GM18907 (cell line): ENCODE measurements around the gene UST.

Experiments used
- ATAC-seq: cut with Tn5 transposase; IDR thresholded peaks from one replicate; pipeline ENCODE4 v1.9.1; 2021; ENCODE audit warnings: mild to moderate bottlenecking, moderate library complexity; ENCODE audit not compliant: unreplicated experiment

Gene UST

DNA sequence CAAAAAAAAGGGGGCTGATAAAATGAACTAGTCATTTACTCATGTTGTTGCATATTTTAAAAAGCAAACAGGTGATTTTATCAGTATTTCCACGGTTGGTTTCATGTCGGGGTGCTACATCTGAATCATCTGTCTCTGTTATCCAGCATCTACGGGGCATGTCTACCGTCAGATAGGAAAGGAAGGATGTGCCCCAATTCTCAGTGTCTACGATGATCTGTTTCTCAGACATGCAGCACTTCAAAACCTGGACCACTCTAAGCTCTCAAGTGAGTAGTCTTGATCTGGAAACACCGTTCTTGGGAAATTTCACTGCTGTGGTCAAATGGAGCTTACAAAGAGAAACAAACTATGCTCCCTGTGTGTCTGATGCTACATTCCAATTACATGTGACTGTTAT is 330.4 kb downstream of the UST start:
- ATAC-seq: no peak

DNA sequence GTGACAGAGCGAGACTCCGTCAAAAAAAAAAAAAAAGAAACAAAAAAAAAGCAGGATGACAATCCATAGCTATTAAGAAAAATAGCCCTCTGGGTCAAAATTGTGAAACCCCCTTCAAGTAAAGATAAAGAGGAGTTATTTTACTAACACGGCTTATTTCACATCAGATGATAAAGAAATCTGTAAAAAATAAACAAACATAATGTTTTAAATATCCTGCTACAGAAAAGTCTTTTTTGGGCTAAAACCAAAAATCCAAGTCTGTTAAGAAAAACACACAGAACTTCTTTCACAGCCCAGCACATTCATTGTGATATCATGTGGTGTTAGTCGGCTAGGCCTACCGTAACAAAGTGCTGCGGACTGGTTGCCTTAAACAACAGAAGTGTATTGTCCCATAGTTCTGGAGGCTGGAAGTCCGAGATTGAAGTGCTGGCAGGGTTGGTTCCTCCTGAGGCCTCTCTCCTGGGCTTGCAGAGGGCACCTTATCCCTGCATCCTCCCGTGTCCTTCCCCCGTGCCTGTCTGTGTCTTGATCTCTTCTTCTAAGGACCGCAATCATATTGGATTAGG is 331.5 kb downstream of the UST start:
- ATAC-seq: no peak

DNA sequence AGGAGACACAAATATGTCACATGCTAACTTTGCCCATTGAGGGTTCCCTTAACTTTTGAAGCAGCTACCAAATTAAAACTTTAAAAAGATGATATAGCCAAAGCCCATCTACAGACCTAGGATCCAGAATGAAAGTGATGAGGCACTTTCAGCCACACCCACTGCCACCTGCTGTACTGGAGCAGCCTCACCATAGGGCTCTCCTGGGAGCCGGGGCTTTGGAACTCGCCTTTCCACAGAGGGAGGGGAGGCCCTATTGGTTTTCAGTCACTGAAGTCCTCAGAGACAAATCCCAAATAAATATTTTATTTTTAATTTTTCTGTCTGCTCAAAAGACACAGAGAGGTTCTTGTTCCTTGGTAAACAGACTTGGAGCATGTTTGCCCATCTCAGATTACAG is 332.6 kb downstream of the UST start:
- no peak for ATAC-seq

DNA sequence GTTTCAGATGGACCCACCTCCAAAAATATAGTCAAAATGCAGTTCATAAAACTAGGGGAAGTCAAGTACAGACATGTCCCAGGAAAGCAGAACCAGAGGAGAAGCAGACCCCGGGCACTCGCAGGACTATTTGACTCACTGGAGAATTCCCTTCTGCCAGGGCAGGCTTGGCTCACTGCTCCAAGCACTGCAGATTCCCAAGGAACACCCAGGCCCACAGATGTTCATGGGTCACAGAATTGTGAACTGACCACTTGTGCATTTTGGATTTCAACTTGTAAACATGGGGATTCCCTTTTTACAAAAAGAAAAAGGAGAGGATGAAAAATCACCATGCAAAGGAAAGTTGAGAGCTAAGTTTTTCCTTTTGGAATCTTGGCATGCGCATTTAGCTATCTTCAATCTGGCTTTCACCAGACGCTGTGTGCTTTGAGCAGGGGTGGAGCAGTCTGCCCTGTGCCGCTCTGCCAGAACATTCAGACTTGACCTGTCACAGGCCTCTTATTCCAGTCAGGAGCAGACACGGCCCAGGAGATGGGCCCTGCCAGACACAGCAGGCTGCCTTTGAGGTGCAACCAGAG is 333.2 kb downstream of the UST start:
- no peak for ATAC-seq

DNA sequence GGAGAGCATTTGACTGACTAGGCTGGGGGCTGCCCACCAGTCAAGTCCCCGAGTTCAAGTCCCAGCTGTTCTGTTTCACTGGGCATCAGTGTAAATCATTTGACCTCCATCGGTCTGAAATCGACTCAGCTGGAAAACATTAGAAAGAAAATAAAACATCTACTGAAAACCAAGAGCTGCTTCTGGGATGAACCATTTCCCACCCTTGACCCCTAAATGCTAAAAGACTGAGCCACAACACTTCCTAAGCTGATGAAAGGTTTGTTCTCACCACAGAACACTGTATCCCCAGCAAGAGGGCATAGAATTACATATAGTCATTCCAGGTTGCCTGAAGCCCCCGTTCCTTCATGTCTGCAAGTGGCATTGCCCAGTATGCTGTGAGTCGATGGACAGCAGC is 333.7 kb downstream of the UST start:
- no peak for ATAC-seq

DNA sequence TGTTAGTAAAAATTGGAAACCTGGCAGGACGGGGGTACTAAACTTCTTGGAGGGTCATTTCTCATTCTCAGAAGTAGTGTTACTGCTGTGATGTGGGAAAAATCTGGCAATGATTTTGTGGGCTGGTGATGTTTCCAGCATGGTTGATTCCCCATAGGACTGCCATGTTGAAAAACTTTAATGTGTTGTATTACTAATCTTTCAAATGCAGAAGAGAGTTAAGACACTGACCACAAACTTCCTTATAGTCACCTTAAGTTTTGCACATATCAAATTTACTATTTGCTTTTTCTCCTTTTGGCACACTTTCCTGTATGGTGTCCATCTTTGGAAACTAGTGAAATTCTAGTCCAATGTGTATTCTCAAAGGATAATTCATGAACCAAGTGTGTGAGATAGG is 334.5 kb downstream of the UST start:
- no peak for ATAC-seq

DNA sequence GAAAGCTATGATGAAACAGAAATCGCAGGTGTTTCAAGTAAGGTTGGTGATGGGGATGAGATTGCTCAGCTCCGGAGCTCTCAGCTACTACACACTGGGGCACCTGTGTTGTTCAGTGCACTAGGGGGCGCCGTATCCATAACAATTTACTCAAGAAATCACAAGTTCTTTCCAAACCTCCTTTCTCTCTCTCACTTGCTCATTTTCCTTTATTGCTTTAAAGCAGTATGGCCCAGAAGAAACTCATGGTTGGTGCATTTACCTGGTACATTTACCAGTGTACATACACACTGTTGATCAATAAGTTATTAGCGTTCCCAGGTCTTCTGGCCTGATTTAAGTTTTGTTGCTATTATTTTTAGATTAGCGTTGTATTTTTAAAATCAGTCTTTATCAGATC is 335.5 kb downstream of the UST start:
- ATAC-seq: peak; percentile 66

DNA sequence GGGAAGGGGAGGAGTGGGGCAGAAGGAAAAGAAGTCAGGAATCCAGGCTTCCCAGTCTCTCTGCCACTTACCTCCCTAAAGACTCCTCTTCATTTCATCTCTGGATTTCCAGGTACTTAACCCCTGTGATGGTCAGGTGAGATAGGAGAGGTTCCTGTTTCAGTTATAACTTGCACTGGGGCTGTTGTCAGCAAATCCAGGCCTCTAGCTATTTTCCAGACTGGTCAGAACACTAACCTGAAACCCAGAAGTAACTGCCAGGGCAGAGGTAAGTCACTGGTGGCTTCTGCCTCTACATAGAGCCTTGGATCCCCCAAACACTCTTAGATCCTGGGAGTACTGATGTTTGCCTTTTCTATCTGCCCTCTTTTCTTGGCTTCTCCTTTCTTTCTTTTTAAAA is 337.2 kb downstream of the UST start:
- no peak for ATAC-seq

DNA sequence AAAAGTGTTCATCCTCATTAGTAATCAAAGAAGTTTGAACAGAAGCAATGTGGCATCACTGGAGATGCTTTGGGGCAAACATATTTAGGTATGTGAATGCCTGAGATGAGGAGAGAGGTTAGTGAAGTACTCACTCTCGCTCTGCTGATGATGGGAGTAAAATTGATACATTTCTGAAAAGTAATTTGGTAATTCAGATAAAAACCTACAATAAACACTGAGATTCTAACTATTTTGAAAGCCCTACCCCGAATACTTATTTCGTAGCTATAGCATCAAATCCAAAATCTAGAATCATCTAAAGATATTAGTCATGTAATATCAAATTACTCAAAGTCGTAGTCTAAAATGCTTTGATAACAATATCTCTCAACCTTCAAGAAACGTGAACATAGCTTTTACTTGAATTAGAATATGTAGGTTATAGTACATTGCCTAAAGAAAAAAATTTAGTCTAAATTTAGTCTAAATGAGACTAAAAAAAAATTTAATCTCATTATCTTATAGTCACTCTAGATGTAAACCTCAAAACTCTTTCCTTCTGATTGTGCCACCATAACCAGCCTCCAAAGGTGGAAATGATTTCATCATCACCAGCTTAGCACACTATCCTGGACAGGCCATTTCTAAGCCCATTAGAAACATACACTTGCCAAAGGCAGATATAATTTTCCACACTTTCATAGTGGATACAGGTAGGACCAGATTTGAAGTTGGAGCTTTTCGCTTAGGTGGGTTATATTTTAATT is 338.2 kb downstream of the UST start:
- no peak for ATAC-seq

DNA sequence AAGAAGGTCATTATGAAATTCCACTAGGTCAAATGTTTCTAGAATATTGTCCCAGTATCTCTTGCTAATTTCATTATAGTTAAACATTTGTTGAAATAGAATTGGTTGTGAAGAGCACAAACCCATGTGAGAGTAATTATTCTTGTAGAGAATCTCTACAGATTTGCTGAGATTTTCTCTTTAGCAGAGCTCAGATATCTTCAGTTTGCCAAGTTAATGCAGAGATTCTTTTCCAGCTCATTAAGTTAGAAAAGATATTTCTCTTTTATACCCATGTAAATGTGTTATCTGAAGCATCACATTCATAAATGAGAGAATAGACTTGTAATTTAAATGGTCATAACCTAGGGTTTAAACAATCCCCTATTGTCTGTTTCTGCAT is 338.7 kb downstream of the UST start:
- ATAC-seq: no peak

DNA sequence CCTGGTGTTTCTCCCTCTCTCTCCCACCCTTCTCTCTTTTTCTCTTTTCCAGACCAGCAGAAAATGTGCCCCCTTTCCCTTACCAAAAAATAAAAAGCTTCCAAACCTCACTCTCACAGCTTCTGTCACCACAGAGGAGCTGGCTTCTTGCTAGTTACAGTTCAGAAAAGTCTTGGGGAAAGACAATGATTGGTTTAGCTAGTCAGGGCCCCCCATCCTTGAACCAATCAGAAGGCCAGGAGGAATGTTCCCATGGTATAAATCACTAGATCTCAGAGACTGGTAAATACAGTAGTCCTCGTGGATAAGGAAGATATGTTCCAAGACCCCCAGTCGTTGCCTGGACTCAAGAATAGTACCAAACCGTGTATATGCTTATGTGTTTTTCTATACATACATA is 339.5 kb downstream of the UST start:
- ATAC-seq: no peak

DNA sequence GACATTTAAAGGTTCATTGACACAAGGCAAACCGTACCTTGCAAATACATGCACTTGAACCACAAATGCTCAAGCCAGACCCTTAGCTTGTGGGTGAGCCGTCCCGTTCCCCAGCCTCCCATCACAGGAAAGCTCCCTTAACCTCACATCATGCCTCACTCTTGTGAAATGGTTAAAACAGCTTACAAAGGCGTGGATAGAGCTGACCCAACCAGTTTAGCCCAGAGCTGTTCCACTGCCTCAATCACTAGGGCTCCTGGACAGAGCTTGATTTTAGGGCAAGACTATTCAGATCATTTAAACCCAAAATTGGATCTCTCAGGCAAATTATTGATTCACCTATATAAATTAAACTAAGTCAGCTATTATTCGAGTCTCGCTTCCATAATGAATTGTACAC is 341.1 kb downstream of the UST start:
- ATAC-seq: no peak

DNA sequence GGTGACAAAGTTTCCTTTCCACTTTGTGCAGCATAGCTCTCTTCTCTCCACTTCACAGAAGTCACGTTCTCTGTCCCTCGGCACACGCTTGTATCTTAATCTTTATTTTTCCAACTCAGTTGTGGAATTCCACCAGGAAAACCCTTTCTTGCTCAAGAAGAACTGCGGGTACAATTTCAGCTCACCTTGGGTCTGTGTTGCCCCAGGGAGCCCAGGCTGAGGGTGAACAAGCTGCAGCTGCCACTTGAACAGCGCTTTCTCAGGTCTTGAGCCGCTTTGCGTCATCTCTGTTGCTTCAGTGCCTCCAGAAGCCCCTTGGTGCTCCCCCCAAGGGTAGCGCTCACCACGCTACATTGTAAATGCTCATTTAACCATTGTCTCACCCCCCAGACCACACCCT is 341.5 kb downstream of the UST start:
- ATAC-seq: no peak

DNA sequence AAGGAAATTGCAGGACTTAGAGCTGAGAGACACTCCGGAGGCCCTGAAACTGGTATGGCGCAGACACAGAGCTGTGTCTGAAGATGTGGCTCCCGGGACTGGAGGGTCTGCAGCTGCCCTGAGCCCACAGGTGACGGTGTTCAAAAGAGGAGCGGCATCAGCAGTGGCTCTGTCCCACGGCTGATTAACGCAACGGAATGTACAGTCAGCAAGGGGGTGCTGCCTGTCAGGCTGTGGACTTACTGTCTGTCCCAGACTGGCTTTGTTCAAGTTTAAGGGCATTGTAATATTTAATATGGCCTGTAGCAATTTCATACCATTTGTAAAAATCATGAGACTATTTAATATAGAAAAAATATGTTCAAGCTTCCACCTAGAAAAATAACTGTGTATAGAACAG is 342.7 kb downstream of the UST start:
- no peak for ATAC-seq

DNA sequence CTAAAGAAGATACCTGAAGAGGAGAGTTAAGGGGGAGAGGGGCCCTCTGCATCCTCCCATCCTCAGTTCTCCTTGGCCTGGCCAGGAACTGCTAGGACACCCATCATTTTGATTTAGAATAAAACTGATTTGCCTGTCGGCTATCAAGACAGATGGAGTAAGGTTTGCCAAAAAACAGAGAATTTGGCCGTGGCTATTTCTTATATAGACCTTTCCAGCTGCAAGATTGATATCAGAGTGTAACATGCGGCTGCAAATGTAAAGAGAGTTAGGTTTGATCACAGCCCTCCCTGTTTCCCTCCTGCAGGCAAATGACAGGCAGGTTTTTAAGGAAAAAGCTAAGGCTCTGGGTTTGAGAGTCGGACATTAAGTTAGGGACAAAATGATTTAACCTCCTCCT is 344.1 kb downstream of the UST start:
- no peak for ATAC-seq

DNA sequence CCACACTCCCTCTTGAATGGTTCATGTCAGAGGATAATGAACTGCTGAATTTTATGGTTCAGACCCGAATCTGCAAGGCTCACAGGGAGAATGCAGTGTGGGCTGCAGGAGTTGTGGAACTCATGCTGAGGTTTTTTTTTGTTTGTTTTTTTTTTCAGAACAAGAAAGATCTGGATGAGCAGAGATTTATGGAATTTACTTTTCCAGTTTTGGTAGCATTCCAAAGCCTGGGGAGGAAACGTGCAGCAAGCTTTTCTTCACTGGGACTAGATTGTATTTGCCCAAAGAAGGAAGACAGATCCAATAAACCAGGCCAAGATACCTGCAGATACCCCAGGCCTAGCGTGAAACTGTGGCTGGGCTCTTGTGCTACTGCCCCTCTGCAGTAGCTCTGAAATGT is 346.8 kb downstream of the UST start:
- no peak for ATAC-seq

DNA sequence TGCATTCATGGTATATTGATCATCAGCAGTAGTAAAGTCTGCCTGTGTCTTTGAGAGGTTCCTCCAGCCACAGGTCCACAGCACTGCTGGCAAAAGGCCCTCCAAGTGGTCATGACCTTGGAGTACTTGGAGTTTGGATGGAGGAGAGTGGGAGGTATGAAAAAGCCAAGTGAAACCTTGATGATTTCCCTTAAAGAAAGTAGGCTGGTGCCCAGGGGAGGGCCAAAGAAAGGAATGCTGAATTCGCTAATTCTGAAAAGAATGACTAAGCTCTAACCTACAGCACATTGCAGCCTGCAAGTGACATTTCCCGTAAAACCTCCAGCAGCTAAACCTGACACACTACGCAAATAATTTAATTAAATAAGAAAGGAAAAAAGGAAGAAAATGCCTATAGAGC is 347.3 kb downstream of the UST start:
- ATAC-seq: no peak

DNA sequence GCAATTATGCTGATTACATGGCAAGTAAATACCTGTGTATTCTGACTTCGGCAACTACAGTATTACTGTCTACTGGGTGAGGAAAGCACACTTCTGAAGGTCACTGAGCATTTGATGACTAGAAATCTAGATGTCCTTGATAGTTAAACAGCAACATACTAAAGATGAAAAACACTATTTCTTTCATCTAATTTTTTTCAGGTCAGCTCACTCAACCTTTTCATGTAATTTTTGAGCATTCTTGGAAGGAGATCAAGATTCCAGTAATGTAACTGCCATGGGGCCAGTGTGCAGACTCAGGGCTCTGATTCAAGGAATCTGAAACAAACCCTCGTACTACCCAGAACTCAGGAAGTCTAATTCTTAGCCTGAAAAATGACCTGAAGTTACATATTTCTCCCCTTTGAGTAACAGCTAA is 348.1 kb downstream of the UST start:
- ATAC-seq: no peak

DNA sequence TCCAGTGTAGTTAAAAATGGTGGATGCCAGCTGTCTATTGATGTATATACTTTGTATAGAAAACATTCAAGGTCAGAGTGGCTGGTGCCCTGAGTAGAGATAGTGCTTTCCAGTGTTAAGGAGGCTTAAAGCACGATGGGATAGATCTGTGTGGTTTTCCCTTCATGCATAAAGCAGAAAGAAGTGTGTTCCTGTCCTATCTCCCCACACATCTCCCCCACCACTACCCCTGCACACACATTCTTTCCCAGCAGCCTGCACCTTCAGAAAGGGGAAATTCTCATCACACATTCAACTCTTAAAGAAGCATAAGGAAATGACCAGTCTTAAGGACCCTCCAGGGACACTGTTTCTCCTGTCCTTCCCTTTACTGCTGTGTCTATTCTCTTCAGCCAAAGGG is 349.0 kb downstream of the UST start:
- ATAC-seq: no peak

DNA sequence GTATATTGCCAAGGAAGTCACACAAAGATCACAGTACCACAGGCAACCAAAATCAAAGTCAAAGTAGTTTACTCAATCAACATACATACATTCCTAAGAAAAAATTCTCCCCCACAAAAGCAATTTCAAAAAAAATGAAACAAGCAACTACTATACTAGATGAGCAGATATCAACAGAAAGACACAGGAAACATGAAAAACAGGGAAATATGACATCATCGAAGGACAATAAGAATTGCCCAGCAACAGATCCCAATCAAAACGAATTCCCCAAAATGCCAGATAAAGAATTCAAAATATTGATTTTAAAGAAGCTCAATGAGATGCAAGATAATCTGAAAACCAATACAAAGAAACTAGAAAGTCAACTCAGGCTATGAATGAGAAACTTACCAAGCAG is 351.0 kb downstream of the UST start:
- ATAC-seq: no peak

DNA sequence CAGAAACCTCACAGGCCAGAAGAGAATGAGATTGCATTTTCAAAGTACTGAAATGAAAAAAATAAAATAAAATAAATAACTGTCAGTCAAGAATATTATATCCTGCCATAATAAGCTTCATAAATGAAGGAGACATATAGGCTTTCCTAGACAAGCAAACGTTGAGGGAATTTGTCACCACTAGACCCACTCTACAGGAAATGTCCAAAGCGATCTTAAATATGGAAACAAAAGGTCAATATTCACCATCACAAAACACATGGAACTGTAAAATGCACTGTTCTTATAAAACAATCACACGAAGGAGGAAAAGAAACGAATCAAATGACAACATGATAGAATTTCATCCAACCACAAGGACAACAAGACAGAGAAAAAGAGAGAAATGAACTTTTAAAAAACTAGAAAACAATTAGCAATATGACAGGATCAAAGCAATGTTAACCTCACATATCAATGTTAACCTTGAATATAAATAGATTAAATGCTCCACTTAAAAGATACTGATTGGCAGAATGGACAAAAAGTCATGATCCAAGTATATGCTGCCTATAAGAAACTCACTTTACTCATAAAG is 352.0 kb downstream of the UST start:
- no peak for ATAC-seq

DNA sequence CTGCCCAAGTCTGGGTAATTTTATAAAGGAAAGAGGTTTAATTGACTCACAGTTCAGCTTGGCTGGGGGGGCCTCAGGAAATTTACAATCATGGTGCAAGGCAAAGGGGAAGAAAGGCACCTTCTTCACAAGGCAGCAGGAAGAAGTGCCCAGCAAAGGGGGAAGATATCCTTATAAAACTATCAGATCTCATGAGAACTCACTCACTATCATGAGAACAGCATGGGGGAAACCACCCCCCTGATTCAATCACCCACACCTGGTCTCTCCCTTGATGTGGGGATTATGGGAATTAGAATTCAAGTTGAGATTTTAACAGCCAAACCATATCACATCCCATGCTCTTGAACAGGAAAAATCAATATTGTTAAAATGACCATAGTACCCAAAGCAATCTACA is 355.5 kb downstream of the UST start:
- ATAC-seq: no peak
